ENCODE measurements around the gene KIAA1217. TPM values are rescaled to one million over a fixed set of nuclear protein-coding genes. Genes with fewer than 3 reads are reported as not detected.

KIAA1217 gene
- total and polyA plus RNA-seq, 9 of the 15 experiments (the other 6 are each of a cell fraction or from before 2014, with no cell fraction given): 0.04 TPM; not detected in 8

DNA sequence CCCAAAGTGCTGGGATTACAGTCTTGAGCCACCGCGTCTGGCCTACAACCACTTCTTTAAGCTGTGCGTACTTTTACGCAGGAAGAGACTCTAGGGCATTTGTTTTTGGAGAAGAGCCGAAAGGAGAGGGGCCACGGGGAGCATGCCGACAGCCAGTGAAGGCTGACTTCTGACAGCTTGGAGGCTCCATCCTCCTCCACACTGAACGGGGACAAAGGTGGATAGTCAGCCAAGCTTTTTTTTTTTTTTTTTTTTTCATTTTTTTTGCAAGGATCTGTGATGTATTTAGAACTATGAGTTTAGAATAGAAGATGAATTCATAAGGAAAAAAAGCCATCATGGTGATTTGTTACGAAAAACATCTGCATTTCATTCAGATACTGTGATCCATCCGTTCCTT is 293.1 kb downstream of the KIAA1217 start:
- no TSS peak for BruUV-seq (replicated peaks)
- ChIA-PET CTCF (ENCODE audit: low intra/inter-chr PET ratio) (no interaction called here), POLR2A (interaction anchor here (0.6 kb wide), 1 partner anchor 42 kb away, joined by 3 read pairs; no protein-coding TSS in a partner anchor)
- Histone ChIP-seq H3K4me2 (ENCODE audit: insufficient read depth, low read length) (no peak overlapping the region), H3K4me1 (replicated peaks in 1 of 2; ENCODE audit: control insufficient read depth in 2 of 2, insufficient read depth in 2 of 2, low read length in 2 of 2) (no peaks in the 10 kb centered on the region), H4K20me1 (replicated peaks; ENCODE audit: control insufficient read depth, insufficient read depth, low read length) (no peaks in the 10 kb centered on the region), H3K9me3 (replicated peaks; ENCODE audit: control insufficient read depth, insufficient read depth, low read depth, low read length) (no peaks in the 10 kb centered on the region), H3K79me2 (ENCODE audit: control insufficient read depth, insufficient read depth, low read length) (no peaks in the 10 kb centered on the region), H3K4me3 (no peak overlapping the region), H3K9me1 (ENCODE audit: control insufficient read depth, insufficient read depth, low read length) (no peaks in the 10 kb centered on the region), H3K27me3 (ENCODE audit: control insufficient read depth in 2 of 2, insufficient read depth in 2 of 2, low read length in 2 of 2) (peaks cover 12 to 38% of the 10 kb centered on the region in 2 experiments; a peak in 4 of 5 replicates), H3K27ac (ENCODE audit: extremely low read depth, low read depth, low read length) (no peak overlapping the region), H3K9ac (ENCODE audit: insufficient read depth in 1 of 2, low read depth in 2 of 2, low read length in 2 of 2) (no peak overlapping the region), H2AFZ (ENCODE audit: low read depth, low read length) (no peak overlapping the region), H3K36me3 (ENCODE audit: control insufficient read depth, insufficient read depth, low read length) (no peaks in the 10 kb centered on the region)
- 4% methylated on average over 8 of the region's 10 CpGs for WGBS (ENCODE audit: insufficient coverage, low coverage, missing lambda C conversion rate)
- DNase-seq (ENCODE audit: extremely low read depth in 1 of 4, low spot score in 3 of 4): no peak
- in situ Hi-C loops (cut with MboI) (loop anchor here (25.0 kb wide), 1 partner anchor 1340 kb away; no protein-coding TSS in a partner anchor), intact Hi-C loops (cut with micrococcal nuclease) (loop anchor here (2.0 to 10.0 kb wide), 4 partner anchors 107 to 1345 kb away; no protein-coding TSS in a partner anchor)
- no peak for FAIRE-seq
- ATAC-seq: no peak
- TF ChIP-seq TAF9B (IDR thresholded peaks at IDR 0.05; ENCODE audit: partially characterized antibody) (no peak), ZC3H4 (CRISPR knock-in tag; IDR thresholded peaks at IDR 0.05; ENCODE audit: borderline replicate concordance) (no peak), CBX3 (IDR thresholded peaks at IDR 0.05; ENCODE audit: borderline replicate concordance in 1 of 2, low read length in 2 of 2) (no peak), ZNF717 (CRISPR knock-in tag; IDR thresholded peaks at IDR 0.05) (no peak), RBBP5 (IDR thresholded peaks at IDR 0.05; ENCODE audit: borderline replicate concordance, insufficient read depth, low read length, poor library complexity, severe bottlenecking) (no peak), HLTF (IDR thresholded peaks at IDR 0.05) (no peak)
- TF ChIP-seq, protein P1, sequence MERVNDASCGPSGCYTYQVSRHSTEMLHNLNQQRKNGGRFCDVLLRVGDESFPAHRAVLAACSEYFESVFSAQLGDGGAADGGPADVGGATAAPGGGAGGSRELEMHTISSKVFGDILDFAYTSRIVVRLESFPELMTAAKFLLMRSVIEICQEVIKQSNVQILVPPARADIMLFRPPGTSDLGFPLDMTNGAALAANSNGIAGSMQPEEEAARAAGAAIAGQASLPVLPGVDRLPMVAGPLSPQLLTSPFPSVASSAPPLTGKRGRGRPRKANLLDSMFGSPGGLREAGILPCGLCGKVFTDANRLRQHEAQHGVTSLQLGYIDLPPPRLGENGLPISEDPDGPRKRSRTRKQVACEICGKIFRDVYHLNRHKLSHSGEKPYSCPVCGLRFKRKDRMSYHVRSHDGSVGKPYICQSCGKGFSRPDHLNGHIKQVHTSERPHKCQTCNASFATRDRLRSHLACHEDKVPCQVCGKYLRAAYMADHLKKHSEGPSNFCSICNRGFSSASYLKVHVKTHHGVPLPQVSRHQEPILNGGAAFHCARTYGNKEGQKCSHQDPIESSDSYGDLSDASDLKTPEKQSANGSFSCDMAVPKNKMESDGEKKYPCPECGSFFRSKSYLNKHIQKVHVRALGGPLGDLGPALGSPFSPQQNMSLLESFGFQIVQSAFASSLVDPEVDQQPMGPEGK (CRISPR knock-in tag; IDR thresholded peaks at IDR 0.05; ENCODE audit: borderline replicate concordance): no peak
- TF ChIP-seq, protein P2, sequence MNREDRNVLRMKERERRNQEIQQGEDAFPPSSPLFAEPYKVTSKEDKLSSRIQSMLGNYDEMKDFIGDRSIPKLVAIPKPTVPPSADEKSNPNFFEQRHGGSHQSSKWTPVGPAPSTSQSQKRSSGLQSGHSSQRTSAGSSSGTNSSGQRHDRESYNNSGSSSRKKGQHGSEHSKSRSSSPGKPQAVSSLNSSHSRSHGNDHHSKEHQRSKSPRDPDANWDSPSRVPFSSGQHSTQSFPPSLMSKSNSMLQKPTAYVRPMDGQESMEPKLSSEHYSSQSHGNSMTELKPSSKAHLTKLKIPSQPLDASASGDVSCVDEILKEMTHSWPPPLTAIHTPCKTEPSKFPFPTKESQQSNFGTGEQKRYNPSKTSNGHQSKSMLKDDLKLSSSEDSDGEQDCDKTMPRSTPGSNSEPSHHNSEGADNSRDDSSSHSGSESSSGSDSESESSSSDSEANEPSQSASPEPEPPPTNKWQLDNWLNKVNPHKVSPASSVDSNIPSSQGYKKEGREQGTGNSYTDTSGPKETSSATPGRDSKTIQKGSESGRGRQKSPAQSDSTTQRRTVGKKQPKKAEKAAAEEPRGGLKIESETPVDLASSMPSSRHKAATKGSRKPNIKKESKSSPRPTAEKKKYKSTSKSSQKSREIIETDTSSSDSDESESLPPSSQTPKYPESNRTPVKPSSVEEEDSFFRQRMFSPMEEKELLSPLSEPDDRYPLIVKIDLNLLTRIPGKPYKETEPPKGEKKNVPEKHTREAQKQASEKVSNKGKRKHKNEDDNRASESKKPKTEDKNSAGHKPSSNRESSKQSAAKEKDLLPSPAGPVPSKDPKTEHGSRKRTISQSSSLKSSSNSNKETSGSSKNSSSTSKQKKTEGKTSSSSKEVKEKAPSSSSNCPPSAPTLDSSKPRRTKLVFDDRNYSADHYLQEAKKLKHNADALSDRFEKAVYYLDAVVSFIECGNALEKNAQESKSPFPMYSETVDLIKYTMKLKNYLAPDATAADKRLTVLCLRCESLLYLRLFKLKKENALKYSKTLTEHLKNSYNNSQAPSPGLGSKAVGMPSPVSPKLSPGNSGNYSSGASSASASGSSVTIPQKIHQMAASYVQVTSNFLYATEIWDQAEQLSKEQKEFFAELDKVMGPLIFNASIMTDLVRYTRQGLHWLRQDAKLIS (CRISPR knock-in tag; IDR thresholded peaks at IDR 0.05): no peak
- TF ChIP-seq, protein P3, sequence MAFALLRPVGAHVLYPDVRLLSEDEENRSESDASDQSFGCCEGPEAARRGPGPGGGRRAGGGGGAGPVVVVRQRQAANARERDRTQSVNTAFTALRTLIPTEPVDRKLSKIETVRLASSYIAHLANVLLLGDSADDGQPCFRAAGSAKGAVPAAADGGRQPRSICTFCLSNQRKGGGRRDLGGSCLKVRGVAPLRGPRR (CRISPR knock-in tag; IDR thresholded peaks at IDR 0.05): no peak
- TF ChIP-seq, protein P4, sequence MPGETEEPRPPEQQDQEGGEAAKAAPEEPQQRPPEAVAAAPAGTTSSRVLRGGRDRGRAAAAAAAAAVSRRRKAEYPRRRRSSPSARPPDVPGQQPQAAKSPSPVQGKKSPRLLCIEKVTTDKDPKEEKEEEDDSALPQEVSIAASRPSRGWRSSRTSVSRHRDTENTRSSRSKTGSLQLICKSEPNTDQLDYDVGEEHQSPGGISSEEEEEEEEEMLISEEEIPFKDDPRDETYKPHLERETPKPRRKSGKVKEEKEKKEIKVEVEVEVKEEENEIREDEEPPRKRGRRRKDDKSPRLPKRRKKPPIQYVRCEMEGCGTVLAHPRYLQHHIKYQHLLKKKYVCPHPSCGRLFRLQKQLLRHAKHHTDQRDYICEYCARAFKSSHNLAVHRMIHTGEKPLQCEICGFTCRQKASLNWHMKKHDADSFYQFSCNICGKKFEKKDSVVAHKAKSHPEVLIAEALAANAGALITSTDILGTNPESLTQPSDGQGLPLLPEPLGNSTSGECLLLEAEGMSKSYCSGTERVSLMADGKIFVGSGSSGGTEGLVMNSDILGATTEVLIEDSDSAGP (CRISPR knock-in tag; IDR thresholded peaks at IDR 0.05): no peak
